PC-9 (cell line): Measurements from ENCODE around the gene VAMP3.

Source experiments
- CTCF ChIP-seq: fragments of 200-600 bp; sonication (generic); conservative IDR thresholded peaks from 2 replicates; pipeline ENCODE4 v1.6.1; 2017; ENCODE audit warnings: mixed run types, antibody characterized with exemption, mild to moderate bottlenecking, moderate library complexity
- EZH2 ChIP-seq: fragments of 200-600 bp; sonication (generic); IDR thresholded peaks from 2 replicates; pipeline ENCODE4 v1.8.0; 2017; ENCODE audit warnings: antibody characterized with exemption, low read depth

- TF ChIP-seq EZH2 (no peak), CTCF (no peak)
These were observed at the start of gene VAMP3 for GRCh38 chr1:7770997-7771822.
